Measurements from ENCODE around the gene PRKACA.

PRKACA gene

DNA sequence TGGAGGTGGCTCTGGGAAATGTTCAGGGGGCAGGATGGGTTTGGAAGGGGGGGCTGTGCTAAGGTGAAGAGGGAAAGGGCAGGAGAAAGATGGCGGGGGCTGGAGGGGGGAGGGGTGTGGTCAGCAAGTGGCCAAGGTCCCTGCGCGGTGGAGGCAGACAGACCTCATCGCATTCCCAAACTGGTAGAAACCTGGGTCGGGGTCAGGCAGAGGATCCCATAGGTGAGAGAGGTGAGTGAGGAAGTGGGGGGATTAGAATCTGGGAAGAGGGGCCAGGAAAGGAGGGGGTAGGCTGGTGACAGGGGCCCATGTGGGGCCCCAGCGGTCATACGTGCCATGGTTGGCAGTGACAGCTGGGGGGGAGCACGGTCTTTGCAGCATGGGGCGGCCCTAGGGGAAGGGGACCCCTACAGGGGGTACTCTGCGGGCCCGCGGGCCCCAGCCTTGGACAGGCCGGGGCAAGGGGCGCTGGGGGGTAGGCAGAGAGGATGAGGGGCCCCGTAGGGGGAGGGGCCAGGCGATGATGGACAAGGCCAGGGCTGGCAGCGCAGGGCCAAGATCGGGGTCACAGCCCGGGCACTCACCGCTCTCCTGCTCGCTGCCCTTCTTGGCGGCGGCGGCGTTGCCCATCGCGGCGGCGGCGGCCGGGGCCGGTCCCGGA, 514 bp downstream of the PRKACA start:
- Mint-ChIP-seq H3K27ac (peak overlapping the region; percentile 85 to 94 (median 88)), H3K9me3 (no peaks in the 10 kb centered on the region), H3K4me1 (peaks cover 51% of the 10 kb centered on the region), H3K36me3 (ENCODE audit: low read depth) (no peaks in the 10 kb centered on the region), H3K4me3 (peak overlapping the region; percentile 96 to 99 (median 97)), H3K27me3 (ENCODE audit: low read depth) (no peaks in the 10 kb centered on the region)
- TF ChIP-seq CTCF (IDR thresholded peaks at IDR 0.05; ENCODE audit: unreplicated experiment in 3 of 3), result no peak

DNA sequence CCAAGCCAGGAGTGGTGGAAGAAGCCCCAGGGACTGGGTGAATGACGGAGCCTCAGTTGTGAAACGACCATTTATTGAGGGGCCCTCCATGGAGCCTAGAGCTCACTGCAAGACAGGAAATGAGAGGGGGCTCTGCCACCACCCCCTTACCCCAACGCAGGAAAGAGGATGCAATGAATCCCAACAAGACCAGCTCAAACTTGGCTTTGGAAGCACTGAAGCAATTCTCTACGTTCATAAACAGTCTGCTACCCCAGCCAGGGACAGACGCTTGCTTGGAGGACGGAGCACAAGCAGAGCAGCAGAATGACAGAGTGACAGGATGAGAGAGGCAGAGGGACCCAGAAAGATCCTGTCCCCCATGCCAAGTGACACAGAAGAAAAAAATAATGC, 1.0 kb downstream of the PRKACA start:
- Mint-ChIP-seq H3K27ac (peak overlapping the region; percentile 79 to 88 (median 85)), H3K36me3 (ENCODE audit: low read depth) (no peaks in the 10 kb centered on the region), H3K9me3 (no peaks in the 10 kb centered on the region), H3K4me1 (peaks cover 54% of the 10 kb centered on the region), H3K4me3 (peak overlapping the region; percentile 96 to 99 (median 97)), H3K27me3 (ENCODE audit: low read depth) (no peaks in the 10 kb centered on the region)
- no peak for TF ChIP-seq CTCF (IDR thresholded peaks at IDR 0.05; ENCODE audit: unreplicated experiment in 3 of 3)

DNA sequence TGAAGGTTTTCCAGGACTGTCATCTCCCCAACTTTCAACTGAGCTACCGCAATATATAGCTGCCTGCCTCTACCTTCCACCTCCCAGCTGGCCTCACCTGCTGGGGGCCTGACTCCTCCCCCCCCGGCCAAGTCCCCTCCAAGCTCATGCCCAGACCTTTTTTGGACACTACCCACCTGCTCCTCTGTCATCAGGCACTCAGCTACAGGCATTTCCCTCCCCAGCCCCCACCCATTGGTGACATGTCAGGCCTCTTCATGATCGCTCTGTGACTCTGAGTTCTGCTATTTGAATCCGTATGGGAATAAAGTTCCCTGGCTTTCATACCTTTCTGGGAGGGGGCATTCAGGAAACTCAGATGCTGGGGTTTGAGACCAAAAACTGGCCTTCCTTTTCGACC, 1.8 kb downstream of the PRKACA start:
- H3K27ac Mint-ChIP-seq, result peak overlapping the region; percentile 79 to 88 (median 85)
- no peak for TF ChIP-seq CTCF (IDR thresholded peaks at IDR 0.05; ENCODE audit: unreplicated experiment in 3 of 3)
- H3K36me3 Mint-ChIP-seq (ENCODE audit: low read depth), result no peaks in the 10 kb centered on the region
- no peaks in the 10 kb centered on the region for H3K9me3 Mint-ChIP-seq
- peaks cover 57% of the 10 kb centered on the region for H3K4me1 Mint-ChIP-seq
- no peaks in the 10 kb centered on the region for H3K27me3 Mint-ChIP-seq (ENCODE audit: low read depth)
- peak overlapping the region; percentile 96 to 99 (median 97) for H3K4me3 Mint-ChIP-seq

DNA sequence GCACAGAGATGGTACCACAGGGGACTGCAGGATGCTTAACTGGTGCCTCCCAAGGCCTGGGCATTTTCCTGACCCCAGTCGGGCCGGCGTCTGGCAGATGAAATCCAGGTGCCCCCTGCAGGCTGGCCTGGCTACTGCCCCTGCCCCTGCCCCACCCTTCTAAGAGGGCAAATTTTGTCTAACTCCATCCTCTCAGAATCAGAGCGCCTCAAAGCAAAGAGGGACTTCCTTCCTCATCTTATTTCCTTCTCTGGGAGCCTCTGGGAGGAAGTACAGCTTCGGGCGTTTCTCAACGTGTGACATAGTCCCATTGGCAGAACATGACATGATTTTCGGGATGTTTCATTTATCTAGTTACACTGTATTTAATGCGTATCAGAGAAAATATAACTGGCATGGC, 2.7 kb downstream of the PRKACA start:
- H3K36me3 Mint-ChIP-seq (ENCODE audit: low read depth), result no peaks in the 10 kb centered on the region
- H3K9me3 Mint-ChIP-seq, result no peaks in the 10 kb centered on the region
- H3K4me1 Mint-ChIP-seq, result peaks cover 57% of the 10 kb centered on the region
- peak in 1 of 3 experiments; percentile 33 for TF ChIP-seq CTCF (IDR thresholded peaks at IDR 0.05; ENCODE audit: unreplicated experiment in 3 of 3)
- no peaks in the 10 kb centered on the region for H3K27me3 Mint-ChIP-seq (ENCODE audit: low read depth)
- peak overlapping the region; percentile 19 to 99 (median 55) for H3K4me3 Mint-ChIP-seq
- H3K27ac Mint-ChIP-seq, result peak overlapping the region in 1 of 3 experiments; percentile 78

DNA sequence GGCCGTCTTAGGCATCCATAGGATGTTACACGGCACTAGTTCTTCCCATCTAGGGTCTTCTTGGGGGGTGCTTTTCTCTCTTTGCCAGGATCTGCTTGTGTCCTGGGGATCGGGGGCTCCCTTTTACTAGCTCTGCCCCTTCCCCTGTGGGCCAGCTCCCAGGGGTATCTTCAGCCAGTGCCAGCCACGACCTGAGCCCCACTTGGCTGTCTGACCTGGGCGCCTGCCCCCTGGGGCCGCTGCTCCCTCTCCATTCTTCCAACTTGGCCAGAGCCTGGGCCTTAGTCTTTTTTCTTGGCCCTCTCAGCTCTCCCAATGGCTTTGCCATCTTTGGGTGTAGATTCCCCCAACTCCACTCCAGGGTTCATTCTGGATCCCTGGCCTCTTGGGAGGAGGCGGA, 3.1 kb downstream of the PRKACA start:
- no peaks in the 10 kb centered on the region for H3K9me3 Mint-ChIP-seq
- H3K4me3 Mint-ChIP-seq, result peak overlapping the region; percentile 19 to 76 (median 55)
- peak overlapping the region in 1 of 3 experiments; percentile 96 for H3K27ac Mint-ChIP-seq
- TF ChIP-seq CTCF (IDR thresholded peaks at IDR 0.05; ENCODE audit: unreplicated experiment in 3 of 3), result no peak
- H3K36me3 Mint-ChIP-seq (ENCODE audit: low read depth), result no peaks in the 10 kb centered on the region
- H3K27me3 Mint-ChIP-seq (ENCODE audit: low read depth), result no peaks in the 10 kb centered on the region
- peaks cover 56% of the 10 kb centered on the region for H3K4me1 Mint-ChIP-seq
